Ishikawa (cell line): ENCODE data around the gene COG5.

Experiments
- CEBPB ChIP-seq: IDR thresholded peaks from 2 replicates; pipeline ENCODE4 v1.6.1; 2012
- CREB1 ChIP-seq: IDR thresholded peaks from 2 replicates; pipeline ENCODE4 v1.6.1; 2012; ENCODE audit warnings: low read depth
- EGR1 ChIP-seq: IDR thresholded peaks from 2 replicates; pipeline ENCODE4 v1.6.1; 2012
- EP300 ChIP-seq: IDR thresholded peaks from 2 replicates; pipeline ENCODE4 v1.6.1; 2012; ENCODE audit warnings: borderline replicate concordance
- FOXM1 ChIP-seq: IDR thresholded peaks from 2 replicates; pipeline ENCODE4 v1.6.1; 2012; ENCODE audit warnings: low read depth, borderline replicate concordance
- MAX ChIP-seq: IDR thresholded peaks from 2 replicates; pipeline ENCODE4 v1.6.1; 2012
- NFIC ChIP-seq: IDR thresholded peaks from 2 replicates; pipeline ENCODE4 v1.6.1; 2012
- RAD21 ChIP-seq: IDR thresholded peaks from 2 replicates; pipeline ENCODE4 v1.6.1; 2012; ENCODE audit warnings: low read depth
- TAF1 ChIP-seq: IDR thresholded peaks from 2 replicates; pipeline ENCODE4 v1.6.1; 2012; ENCODE audit warnings: low read depth, mild to moderate bottlenecking
- TCF12 ChIP-seq: IDR thresholded peaks from 2 replicates; pipeline ENCODE4 v1.6.1; 2012; ENCODE audit warnings: low read depth
- TEAD4 ChIP-seq: IDR thresholded peaks from 2 replicates; pipeline ENCODE4 v1.6.1; 2012
- YY1 ChIP-seq: IDR thresholded peaks from 2 replicates; pipeline ENCODE4 v1.6.1; 2012; ENCODE audit warnings: low read depth
- ZBTB7A ChIP-seq: IDR thresholded peaks from 2 replicates; pipeline ENCODE4 v1.6.1; 2012; ENCODE audit warnings: low read depth
- TF ChIP-seq, protein P1 (sequence below): IDR thresholded peaks from 2 replicates; pipeline ENCODE4 v1.6.1; 2012
- TF ChIP-seq, protein P2 (sequence below): IDR thresholded peaks from 2 replicates; pipeline ENCODE4 v1.6.1; 2012; ENCODE audit warnings: low read depth, mild to moderate bottlenecking

The COG5 gene

GRCh38 chr7:107563775-107564552 is at the start of gene COG5, which contains the start of gene DUS4L:
COG5 (minus strand) TSS chr7:107563920; CDS start chr7:107563896, 24 bp downstream.
DUS4L (plus strand) TSS chr7:107563971; CDS start chr7:107567071, 3,100 bp downstream.
- TF ChIP-seq EGR1 (peak; percentile 68; the same call in 1 of the 2 replicates), TEAD4 (0 out of 2 replicates have a peak, but pooled peaks have one; percentile 4), ZBTB7A (no peak; the same call in 1 of the 2 replicates), FOXM1 (no peak), MAX (peak; percentile 55; the same call in 1 of the 2 replicates), EP300 (peak; percentile 19; the same call in 1 of the 2 replicates), TAF1 (peak; percentile 92), YY1 (peak; percentile 90), CREB1 (peak; percentile 97), RAD21 (no peak), TCF12 (peak; percentile 33; the same call in 1 of the 2 replicates), CEBPB (no peak), NFIC (peak; percentile 76)
- TF ChIP-seq, protein P1, sequence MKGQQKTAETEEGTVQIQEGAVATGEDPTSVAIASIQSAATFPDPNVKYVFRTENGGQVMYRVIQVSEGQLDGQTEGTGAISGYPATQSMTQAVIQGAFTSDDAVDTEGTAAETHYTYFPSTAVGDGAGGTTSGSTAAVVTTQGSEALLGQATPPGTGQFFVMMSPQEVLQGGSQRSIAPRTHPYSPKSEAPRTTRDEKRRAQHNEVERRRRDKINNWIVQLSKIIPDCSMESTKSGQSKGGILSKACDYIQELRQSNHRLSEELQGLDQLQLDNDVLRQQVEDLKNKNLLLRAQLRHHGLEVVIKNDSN = no peak; the same call in 1 of the 2 replicates
- TF ChIP-seq, protein P2, sequence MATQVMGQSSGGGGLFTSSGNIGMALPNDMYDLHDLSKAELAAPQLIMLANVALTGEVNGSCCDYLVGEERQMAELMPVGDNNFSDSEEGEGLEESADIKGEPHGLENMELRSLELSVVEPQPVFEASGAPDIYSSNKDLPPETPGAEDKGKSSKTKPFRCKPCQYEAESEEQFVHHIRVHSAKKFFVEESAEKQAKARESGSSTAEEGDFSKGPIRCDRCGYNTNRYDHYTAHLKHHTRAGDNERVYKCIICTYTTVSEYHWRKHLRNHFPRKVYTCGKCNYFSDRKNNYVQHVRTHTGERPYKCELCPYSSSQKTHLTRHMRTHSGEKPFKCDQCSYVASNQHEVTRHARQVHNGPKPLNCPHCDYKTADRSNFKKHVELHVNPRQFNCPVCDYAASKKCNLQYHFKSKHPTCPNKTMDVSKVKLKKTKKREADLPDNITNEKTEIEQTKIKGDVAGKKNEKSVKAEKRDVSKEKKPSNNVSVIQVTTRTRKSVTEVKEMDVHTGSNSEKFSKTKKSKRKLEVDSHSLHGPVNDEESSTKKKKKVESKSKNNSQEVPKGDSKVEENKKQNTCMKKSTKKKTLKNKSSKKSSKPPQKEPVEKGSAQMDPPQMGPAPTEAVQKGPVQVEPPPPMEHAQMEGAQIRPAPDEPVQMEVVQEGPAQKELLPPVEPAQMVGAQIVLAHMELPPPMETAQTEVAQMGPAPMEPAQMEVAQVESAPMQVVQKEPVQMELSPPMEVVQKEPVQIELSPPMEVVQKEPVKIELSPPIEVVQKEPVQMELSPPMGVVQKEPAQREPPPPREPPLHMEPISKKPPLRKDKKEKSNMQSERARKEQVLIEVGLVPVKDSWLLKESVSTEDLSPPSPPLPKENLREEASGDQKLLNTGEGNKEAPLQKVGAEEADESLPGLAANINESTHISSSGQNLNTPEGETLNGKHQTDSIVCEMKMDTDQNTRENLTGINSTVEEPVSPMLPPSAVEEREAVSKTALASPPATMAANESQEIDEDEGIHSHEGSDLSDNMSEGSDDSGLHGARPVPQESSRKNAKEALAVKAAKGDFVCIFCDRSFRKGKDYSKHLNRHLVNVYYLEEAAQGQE = no peak

DNA sequence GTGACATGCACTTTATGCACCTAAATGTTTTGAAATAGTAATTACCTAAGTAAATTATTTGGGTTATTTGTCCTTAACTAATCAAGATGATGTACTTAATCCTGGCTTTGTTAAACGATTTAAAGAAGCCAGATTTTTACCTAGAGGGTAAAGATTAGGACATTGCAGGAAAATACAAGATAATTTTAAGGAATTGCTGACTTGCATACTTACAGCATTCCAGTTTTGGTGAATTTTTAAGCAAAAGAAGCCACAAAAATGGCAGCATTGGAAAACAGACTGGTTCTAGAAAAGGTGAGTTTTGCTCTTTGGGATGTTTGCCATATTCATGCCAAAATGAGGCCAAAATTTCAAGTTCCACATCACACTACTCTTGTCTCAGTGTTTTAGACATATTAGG is 49.7 kb upstream of the COG5 start:
- TF ChIP-seq TEAD4 = no peak
- no peak for TF ChIP-seq EP300
- TF ChIP-seq, protein P1 = no peak
- TF ChIP-seq, protein P2 = no peak
- no peak for TF ChIP-seq ZBTB7A
- no peak for TF ChIP-seq EGR1
- no peak for TF ChIP-seq NFIC
- no peak for TF ChIP-seq FOXM1

- TF ChIP-seq MAX (no peak), FOXM1 (no peak), CREB1 (no peak), CEBPB (no peak), NFIC (no peak), TEAD4 (no peak), RAD21 (no peak), EP300 (no peak), TCF12 (no peak)
Observed at GRCh38 chr7:107610323-107610722, 46.6 kb upstream of the COG5 start.

DNA sequence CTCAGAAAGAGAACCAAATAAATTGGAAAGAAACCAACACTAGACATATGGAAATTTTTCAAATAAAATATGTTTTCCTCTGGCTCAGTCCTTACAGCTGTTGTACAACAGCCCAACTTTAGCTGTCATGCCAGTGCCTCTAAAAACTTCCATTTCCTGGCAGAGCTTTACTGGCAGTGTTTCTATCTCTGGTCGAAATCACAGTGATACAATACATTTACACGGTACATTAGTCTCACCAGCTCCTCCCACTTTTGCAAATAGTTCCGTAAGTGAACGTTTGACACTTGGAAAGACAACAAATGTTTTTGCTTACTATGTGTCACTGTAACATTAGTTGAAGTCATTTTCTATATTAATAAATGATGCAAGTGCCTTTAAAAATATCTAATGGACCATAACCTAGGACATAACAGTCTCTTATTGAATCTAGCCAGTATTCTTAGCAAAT is 46.1 kb upstream of the COG5 start:
- TF ChIP-seq MAX (no peak), CREB1 (no peak), TEAD4 (no peak), NFIC (no peak), EGR1 (no peak), ZBTB7A (no peak), YY1 (no peak), TCF12 (no peak), CEBPB (no peak), FOXM1 (no peak), RAD21 (no peak), EP300 (no peak), TAF1 (no peak)
- TF ChIP-seq, protein P2 = no peak
- TF ChIP-seq, protein P1 = no peak
